Jurkat, Clone E6-1 (cell line): ENCODE results near the gene BROX. TPM values are rescaled to one million over a fixed set of nuclear protein-coding genes. Genes with fewer than 3 reads are reported as not detected.
"Not testable (repeated sequence)": the region's sequence is repeated elsewhere in the genome, so short reads cannot be mapped to it uniquely, and the experiment has no call there.

Experiments
- DNase-seq: peaks from one replicate; pipeline ENCODE4 v3.0.0-alpha.2; 2011; ENCODE audit warnings: low read depth, low spot score
- H3K4me3 ChIP-seq: 2 replicates; pipeline ENCODE4 v1.5.1; 2011; ENCODE audit warnings: mild to moderate bottlenecking, low read length, control low read depth, moderate library complexity
- polyA plus RNA-seq: library from polyadenylated mRNA; unstranded; fragments of >200 nt; gene quantifications from one replicate; pipeline ENCODE4 v1.2.1, GENCODE V29; 2012; ENCODE audit warnings: missing spikeins; ENCODE audit not compliant: insufficient read length, insufficient read depth

Gene BROX, protein sequence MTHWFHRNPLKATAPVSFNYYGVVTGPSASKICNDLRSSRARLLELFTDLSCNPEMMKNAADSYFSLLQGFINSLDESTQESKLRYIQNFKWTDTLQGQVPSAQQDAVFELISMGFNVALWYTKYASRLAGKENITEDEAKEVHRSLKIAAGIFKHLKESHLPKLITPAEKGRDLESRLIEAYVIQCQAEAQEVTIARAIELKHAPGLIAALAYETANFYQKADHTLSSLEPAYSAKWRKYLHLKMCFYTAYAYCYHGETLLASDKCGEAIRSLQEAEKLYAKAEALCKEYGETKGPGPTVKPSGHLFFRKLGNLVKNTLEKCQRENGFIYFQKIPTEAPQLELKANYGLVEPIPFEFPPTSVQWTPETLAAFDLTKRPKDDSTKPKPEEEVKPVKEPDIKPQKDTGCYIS
- polyA plus RNA-seq, result 9.5 TPM

DNA sequence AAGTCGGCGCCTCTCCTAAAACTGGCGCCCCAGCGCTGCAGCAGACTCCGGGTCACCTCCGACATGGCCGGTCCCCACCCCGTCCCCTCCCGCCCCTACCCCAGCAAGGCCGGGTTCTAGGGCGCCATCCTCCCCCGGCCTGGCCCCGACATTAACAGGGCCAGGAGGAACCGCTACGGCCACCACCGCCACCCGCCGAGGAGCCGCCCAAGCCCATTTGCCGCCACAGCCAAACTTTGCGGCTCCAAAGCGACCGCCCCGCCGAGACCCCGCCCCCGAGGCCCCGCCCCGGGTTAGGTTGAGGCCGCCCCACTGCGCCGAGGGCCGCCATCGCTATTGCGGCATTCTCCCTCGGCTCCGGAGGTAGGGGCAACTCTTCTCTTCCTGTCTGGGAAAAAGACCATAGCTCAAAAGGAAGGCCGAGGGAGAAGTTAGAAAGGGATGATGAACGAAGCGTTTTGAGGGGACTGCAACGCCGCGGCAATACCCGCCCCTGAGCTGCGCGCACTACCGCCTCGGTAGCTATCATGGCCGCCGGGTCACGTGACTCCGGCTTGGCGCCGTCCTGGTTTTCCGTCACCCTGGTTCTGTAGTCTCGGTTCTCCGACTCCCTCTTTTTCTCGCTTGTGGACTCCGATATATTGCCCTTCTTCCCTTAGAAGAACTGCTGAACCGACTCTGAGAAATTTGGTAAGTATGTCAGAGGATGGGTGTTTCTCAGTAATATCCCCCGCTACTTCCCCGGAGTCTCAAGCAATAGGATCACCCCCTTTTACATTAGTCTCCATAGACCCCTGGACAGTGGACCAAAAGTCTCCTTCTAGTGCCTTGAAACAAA lies at the start of gene BROX, which contains the start of gene AIDA:
Gene BROX (plus strand): TSS at position 312 of the 838 bp plus-strand sequence. CDS start 3,136 bp downstream, outside the sequence.
Gene AIDA (minus strand): TSS at position 239 of the 838 bp plus-strand sequence. CDS start 174 bp downstream, at position 65.
- DNase-seq, result peak; percentile 79
- peak within 1 kb of the TSS; percentile 99 for H3K4me3 ChIP-seq

DNA sequence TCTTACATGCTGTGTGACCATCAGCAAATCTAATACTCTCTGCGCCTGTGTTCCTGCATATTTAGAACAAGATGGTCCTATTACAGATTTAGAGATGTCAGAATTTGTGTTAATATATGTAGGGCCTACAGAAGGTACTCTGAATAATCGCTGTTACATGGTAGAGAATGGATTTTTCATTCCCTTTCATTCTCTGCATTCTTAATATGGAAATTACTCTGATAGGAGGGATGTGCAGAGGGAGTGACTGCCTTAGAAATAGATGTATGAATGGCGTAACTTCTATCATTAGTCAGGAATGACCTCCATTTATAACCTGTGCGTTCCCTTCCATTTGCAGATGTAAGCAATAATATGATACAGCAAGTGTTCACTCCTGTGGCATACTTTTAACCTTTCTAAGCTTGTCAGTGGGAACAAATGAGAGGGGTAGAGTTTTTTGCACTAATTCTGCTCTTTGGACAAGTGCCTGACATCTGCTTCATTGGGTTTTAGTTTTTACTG lies 48.9 kb upstream of the BROX start:
- H3K4me3 ChIP-seq, result no peak overlapping the region
- DNase-seq, result no peak

DNA sequence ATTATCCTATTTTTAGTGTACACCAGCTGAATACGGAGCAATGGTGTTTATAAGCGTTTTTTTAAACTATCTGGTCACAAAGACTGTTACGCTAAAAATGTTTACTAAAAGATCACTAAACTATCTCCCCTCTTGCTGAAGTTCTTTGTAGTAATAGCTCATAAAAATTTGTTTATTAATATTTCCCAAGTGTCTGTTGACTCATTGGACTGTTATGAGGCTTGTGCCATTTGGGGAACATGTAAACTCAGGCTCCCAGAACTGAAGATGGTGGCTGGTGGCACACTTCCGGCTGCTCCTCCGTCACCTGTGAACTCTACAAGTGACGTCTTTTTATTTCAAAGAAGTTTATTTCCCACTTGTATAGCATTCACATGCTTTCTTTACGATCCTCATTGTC lies 46.4 kb upstream of the BROX start:
- H3K4me3 ChIP-seq, result no peak overlapping the region
- DNase-seq, result no peak

DNA sequence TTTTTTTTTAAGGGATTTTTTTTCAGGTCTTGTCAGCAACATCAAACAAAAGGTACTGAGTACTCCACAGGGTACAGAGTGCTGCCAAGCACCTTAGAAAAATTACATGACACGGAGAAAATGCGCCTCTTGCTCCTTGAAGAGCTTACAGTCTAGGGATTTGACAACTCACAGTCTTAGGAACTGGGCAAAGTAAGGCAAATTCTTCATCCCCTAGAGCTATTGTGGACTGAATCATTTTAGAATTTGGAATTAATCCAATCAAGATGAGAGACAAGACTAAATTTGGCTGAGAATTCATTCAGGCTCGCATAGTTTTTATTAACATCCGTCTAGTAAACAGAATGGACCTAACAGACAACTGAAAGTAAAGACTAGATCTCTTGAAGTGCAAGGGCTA lies 44.2 kb upstream of the BROX start:
- H3K4me3 ChIP-seq, DNase-seq: not testable (repeated sequence)

DNA sequence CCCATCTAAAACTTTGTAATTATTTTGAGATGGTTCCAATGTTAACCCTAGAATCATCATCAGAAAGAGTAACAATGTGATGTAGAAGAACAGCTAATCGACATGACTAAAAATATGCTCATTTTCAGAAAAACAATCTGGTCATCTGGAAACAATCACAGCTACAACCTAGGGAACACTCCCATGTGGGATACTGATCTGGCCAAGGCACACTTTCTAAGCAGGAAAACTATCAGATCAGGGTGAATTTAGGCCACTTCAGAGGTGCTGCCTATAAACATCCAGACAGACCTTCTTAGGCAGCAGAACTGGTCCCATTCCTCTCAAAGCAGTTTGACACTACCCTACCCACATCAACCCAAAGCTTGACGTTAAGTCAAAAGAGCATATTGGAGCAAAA lies 43.3 kb upstream of the BROX start:
- DNase-seq, H3K4me3 ChIP-seq: not testable (repeated sequence)

DNA sequence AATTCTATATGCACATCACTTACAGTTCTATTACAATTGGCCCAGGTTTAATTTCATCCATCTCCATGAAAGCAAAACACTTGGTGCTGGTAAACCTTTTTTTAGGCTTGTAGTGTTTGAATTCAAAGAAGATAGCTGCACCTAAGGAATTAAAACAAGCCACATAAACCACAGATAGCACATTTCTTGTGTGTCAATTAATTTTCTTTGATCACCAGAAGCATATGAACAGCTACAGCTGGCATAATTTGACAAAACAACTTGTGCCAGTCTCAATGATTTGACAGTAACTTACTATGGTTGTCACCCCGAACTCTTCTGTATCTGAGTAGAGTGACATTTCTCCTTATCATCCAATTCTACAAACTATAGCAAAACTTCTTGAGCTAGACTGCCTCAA lies 42.3 kb upstream of the BROX start:
- peak; percentile 32 for DNase-seq
- no peak overlapping the region for H3K4me3 ChIP-seq

DNA sequence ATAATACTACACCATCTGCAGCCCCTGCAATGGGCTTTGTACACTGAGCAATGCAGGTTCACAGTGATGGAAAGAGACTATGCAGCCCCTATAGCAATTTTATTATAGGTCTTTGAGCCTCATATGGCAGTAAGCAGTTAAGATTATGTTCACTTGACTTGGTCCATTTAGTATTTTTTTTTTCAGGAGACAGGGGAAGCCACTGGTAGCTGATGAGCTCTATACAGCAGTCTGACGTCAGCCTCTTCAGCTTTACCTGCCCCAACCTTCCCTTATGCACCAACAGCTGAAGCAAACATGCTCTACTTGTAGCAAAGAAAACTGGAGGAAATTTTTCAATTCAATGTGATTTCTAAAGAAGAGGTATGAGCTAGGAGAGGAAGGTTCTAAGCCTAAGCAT lies 32.3 kb upstream of the BROX start:
- no peak for DNase-seq
- H3K4me3 ChIP-seq, result no peak overlapping the region

DNA sequence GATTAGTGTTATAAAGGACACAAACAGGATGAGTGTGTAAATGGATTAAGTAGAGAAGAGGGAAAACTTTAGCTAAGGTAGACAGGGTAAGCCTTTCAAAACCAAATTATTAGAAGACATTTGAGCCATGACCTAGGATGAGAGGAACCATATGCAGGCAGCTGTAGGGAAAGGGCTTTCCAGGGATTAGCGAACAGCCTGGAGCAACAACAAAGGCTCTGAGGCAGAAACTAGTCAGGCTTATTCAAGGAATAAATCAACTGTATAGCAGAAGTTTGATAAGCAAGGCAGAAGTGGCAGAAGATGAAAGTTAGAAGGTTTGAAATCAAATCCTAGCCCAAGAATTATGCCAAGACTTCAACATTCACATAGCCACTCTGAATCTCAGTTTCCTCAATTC lies 21.3 kb upstream of the BROX start:
- no peak for DNase-seq
- no peak overlapping the region for H3K4me3 ChIP-seq

DNA sequence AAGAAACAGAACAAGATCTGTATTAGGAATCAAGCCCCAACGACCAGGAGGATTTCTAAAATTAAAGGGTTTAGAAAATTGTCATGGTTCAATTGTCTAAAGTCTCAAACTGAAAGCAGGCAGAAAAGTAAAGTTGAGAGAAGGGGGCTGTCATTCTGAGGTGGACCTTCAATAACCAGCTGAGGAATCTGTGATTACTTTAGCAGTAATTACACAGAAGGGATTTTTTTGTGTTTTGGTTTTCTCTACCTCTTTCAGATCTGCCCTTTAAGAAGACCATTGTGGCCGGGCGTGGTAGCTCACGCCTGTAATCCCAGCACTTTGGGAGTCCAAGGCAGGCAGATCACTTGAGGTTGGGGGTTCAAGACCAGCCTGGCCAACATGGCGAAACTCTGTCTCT lies 17.4 kb upstream of the BROX start:
- no peak for DNase-seq
- H3K4me3 ChIP-seq, result no peak overlapping the region

DNA sequence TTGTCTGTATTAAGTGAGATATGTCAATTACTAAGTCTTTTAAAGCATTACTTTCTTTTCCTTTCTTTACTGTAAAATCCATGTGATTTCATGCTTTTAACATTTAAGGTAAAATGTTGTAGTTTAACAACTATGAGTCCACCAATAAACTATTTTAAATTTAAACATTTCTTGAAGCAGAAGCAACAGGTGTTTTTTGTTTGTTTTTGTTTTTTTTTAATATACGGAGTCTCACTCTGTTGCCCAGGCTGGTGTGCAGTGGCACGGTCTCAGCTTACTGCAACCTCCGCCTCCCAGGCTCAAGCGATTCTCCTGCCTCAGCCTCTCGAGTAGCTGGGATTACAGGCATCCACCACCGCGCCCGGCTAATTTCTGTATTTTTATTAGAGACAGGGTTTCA lies 15.6 kb upstream of the BROX start:
- H3K4me3 ChIP-seq, result no peak overlapping the region
- no peak for DNase-seq

DNA sequence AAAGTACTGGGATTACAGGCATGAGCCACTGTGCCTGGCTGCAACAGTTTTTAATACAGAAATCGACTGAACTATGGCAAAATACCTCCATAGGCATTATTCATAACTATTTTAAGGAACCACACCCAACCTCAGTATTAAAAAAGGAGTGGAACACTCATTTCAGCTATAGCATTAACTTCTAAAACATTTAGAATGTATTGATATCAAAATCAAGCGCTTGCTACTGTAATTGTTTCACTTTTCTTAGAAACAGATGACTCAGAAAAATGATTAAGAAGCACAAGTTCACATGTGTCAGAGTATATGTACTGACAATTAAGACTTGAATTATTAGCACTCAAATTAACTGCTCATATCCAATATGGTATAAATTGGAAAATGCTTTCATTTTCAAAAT lies 15.2 kb upstream of the BROX start:
- DNase-seq, result no peak
- H3K4me3 ChIP-seq, result no peak overlapping the region

DNA sequence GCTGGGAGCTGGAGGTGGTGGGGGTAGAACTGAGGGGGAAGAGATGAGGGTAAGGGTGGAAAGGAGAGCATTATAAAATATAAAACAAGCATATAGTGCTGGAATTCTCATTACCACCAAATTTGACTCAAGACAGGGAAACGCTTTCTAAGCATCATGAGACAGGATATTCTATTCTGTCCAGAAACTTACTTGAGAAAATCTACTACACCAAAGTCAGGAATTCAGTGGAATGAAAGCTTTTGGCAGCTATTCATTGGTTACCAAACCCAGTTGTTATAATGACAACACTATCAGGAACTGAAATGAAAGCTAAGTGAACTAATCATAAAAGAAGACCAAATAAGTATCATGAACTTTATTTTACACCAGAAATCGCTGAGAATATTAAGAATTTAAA lies 14.5 kb upstream of the BROX start:
- H3K4me3 ChIP-seq, result no peak overlapping the region
- DNase-seq, result no peak

DNA sequence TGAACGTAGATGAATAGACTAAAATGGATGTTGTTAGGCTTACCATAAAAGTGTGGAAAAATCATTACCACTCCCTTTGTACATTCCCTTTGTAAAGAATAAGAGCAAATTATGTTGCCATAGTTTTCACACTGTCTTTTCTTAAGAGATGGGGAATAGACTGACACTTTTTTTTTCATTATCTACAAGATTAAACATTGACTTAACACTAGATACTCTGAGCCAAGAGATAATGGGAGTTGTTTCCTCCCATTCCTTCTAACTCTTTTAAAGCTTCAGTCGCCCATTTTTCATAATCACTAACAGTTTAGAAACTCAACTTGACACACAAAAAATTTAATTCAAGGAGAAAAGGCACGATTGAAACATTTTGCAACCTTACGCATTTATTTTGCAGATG lies 10.2 kb upstream of the BROX start:
- H3K4me3 ChIP-seq, result no peak overlapping the region
- DNase-seq, result no peak

DNA sequence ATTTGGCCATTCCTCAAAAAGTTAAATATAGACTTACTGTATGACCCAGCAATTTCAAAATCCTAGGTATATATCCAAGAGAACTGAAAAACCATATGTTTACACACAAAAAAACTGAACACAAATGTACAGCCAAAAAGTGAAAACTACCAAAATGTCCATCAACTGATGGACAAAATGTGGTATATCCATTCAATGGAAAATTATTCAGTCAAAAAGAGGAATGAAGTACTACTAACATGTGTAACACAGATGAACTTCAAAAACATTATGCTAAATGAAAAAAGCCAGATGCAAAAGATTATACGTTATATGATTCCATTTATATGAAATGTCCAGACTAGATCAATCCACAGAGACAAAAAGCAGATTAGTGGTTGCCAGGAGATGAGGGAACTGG lies 8.1 kb upstream of the BROX start:
- DNase-seq, result no peak
- H3K4me3 ChIP-seq, result no peak overlapping the region

DNA sequence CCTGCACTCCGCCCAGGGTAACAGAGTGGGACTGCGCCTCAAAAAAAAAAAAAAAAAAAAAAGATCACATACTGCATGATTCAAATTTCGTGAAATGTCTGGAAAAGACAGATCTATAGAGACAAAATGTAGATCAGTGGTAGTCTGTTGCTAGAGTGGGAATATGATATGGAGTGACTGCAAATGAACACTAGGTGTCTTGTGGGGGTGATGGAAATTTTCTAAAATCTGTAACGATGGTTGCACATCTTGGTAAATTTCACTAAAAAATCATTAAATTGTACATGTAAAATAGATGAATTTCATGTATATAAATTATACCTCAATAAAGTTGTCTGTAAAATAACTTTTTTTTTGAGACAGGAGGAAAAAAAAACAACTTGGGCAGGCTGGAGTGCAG lies 5.5 kb upstream of the BROX start:
- no peak for DNase-seq
- no peak overlapping the region for H3K4me3 ChIP-seq

DNA sequence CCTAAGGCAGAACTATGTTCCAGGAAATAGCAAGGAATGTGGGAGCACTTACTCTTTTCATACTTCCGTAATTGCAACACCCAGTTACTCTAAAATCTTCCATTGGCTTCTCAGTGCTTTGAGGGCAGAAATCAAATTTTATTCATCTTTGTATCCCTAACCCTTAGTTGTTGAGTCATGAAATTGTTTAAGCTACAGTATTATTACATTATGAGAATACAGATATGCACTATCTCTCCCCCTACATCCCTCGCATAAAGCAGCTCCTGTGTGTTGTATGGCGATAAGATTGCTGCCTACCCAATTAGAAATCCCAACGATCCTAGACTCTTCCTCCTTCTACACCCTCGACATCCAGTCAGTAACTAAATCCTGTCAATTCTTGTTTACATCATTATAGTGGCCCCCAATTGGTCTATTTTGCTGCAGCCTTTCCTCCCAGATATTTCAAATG lies 2.6 kb upstream of the BROX start:
- DNase-seq, result no peak
- no peak overlapping the region for H3K4me3 ChIP-seq

DNA sequence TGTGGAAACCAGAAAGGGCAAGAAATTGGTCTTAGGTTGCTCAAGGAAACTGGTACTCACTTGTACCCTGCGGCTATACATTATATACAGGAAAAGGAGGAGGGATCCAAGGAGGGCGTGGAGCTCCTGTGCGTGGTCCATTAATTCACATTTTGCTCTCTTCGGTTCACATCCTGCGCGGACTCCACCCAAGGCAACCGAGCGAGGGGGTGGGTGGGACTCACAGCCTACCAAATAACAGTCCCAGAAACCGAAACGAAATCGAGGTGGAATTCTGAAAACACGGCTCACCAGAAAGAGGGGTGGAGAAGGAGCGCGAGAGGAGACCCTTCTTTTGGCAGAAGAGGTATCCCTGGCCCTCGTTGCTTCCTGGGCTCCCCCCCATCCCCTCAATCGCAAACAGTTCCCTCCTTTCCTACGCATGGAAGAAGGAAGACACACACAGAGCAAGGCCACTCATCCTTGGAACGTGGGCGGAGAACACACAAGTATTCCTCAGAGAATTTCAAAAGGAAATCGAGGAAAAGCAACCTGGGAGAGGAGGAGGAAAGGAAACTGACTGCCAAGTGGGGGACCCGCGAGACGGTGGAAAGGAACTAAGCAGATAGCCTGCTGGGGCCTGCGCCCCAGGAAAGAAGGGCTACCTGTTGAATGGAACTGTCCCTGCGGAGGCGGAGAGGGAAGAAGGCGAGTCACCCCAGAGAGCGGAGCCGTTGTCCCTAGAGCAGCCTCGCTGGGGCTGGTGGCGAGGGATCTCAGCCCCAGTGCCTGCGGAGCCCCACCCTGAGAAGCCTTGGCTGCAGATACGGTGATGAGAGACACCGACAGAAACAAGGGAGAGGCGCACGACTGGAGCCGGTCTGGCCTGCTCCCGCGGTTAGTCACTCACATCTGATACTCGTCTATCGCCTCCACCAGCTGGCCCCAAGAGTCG lies 778 bp upstream of the BROX start:
- peak overlapping the region; percentile 99 for H3K4me3 ChIP-seq
- peak; percentile 62 for DNase-seq

DNA sequence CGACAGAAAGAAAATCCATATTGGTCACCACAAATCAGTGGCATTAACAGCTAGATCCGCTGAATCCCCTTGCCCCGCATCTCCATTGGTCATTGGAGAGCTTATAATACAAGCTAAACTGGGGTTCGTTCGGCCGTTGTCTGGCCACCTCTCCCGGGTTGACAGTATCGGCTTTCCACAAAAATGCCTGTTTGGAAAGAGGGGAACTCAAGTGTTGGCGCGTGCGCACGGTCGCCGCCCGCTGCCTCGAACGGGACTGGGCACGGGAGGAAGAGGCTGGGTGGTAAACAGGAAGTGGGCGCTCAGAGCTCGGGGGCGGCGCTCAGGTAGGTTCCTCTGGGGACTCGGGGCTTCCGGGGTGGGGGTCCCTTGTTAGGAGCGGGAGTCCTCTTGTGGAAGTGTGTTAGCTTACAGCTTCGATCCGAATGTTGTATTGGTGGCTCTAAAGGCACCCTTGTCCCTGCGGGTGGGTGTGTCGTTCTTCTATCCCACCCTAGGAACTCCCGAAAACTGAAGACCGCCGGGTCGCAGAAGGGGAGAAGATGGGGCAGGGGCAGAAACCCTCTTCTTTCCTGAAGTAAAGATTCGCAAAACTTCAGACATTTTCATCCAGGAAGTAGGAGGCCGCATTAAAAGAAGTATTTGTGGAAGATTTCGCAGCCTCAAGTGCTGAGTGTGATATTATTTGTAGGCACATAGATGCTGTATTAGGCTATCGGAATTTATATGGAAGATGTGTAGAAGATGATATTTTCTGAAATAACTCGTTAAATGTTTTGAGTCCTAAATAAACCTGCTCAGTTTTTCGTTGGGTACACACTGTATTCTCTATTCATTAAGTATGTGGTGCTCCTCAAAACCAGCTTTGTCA lies 962 bp downstream of the BROX start:
- H3K4me3 ChIP-seq, result peak overlapping the region; percentile 99
- peak; percentile 95 for DNase-seq
